NOMO-1 treated with dmso at 0.1 percent for 144 hours (cell line): ENCODE data around the gene MEIOSIN.
A peak's percentile ranks its signal among the peaks of the same experiment; 100 is the strongest.

Source experiments
- DNase-seq: peaks from one replicate; lab custom pipeline; 2025; ENCODE audit not compliant: unreplicated experiment; lab: John Stamatoyannopoulos, UW

The MEIOSIN gene

GRCh38 chr19:45779231-45780145, 46.2 kb downstream of the MEIOSIN start:
- peak; percentile 48 for DNase-seq

DNA sequence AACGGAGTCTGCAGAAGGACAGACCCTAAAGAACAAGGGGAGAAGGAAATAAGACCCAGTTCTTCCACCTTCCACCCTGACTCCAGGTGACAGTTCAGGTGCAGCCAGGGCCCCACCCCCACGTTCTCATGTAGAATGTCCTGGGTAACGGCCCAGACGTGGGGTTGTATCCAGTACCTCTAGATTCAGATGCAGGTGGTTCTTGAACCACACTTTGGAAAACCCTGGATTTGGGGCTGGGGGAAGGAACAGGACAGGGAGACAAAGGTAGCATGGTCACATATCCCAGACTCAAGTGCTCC, 46.9 kb downstream of the MEIOSIN start:
- no peak for DNase-seq

GRCh38 chr19:45780448-45781213, 47.4 kb downstream of the MEIOSIN start:
- DNase-seq: no peak

- no peak for DNase-seq
Observed at GRCh38 chr19:45781214-45782161, 48.2 kb downstream of the MEIOSIN start.

- no peak for DNase-seq
Observed at GRCh38 chr19:45782162-45782691, 49.0 kb downstream of the MEIOSIN start, which contains the start of gene DMPK. DMPK (minus strand) TSS chr19:45782490; CDS start chr19:45782352, 138 bp downstream.

DNA sequence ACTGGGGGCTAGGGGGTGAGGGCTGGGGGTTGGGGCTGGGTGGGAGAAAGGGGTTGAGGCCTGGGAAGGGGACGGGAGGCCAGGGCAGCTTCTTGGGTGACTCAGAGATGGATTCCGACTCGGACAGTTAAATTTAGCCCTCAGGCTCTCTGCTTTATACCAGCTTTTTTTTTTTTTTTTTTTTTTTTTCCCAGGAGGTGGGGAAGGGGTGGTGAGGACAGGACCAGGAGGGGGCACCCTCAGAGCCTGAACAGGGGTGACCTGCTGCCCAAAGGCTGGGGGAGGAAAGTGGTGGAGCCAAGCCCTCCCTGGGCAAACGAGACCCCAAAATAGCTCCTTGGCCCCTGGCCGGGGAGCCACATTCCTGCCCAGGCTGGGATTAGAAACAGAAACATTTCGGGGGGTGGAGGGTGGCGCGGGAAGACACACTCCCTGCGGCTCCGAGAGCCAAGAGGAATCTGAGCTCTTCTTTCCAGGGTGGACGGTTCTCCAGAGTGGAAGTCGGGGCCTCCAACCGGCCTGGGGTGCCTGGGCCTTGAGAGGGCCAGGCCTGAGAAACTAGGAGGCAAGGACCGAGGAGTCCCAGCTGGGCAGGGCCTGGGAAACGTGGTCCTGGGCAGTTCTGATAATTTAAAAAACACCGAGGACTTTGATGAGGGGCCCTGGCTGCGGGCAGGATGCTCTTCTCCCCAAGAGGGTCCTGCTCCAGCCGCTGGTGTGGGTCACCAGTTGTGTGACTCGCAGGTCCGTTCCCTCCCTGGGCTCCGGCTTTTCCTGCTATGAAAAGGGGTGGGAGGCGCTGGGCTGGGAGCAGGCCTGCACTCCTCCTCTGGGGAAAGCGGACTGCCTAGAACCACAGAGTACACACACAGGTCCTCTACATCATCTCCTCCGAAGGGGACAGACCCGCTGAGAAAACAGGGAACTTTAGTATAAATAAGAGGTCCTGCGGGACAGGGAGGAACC, 49.9 kb downstream of the MEIOSIN start:
- DNase-seq: no peak

DNA sequence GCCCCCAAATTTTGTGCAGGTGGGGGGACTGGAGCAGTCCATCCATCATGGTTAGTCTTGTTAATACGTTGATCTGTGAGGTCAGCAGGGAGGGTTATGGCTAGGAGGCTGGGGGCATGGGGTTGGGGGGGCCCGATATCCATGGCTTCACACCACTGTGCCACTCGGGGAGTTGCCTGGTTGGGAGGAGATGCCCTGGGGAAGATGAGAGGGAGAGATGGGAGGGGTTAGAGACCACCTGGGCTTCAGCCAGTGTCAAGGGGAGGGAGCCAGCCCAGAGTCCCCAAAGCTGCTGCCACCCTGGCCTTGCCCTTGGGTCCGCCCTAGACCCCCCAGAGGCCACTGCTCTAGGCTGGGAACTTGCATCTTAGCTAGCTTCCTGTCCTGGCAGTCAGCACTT, 50.9 kb downstream of the MEIOSIN start:
- DNase-seq: no peak

GRCh38 chr19:45785097-45785496, 51.9 kb downstream of the MEIOSIN start:
- no peak for DNase-seq

DNA sequence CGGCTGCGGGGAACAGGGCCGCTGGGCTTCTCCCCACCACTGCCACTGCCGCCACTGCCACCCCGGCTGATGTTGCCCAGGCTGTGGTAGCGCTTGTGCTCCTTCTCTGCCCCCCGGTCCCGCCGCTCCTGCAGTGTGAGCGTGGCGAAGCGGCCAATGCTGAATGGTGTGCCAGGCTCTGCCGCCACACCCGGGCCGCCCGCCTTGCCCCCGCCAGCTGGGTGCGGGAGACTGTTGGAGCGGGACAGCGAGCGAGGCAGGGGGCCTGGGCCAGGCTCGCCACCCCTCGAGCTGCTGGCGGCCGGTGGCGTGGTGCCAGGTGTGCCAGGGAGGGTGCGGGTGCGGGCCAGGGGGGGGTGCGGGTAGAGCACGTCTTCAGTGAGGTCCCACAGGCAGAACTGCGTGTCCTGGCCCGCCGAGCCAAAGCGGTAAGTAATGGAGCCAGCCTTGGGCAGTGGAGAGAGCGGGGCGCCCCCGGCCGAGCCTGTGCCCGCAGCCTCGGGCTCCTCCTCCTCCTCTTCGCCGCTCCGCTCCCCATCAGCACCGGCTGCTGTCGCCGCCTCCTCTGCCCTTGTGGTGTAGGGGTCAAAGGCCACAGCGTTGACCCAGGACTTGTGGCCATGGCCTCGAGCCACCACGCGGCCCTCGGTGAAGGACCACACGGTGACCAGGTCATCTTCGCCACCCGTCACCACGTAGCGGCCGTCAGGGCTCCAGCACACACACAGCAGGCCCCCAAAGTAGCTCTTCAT, 52.7 kb downstream of the MEIOSIN start:
- no peak for DNase-seq

GRCh38 chr19:45786533-45786894, 53.3 kb downstream of the MEIOSIN start:
- no peak for DNase-seq

- no peak for DNase-seq
Observed at GRCh38 chr19:45789035-45789786, 56.0 kb downstream of the MEIOSIN start.

- DNase-seq: peak; percentile 93
Observed at GRCh38 chr19:45790942-45791341, 57.7 kb downstream of the MEIOSIN start.

DNA sequence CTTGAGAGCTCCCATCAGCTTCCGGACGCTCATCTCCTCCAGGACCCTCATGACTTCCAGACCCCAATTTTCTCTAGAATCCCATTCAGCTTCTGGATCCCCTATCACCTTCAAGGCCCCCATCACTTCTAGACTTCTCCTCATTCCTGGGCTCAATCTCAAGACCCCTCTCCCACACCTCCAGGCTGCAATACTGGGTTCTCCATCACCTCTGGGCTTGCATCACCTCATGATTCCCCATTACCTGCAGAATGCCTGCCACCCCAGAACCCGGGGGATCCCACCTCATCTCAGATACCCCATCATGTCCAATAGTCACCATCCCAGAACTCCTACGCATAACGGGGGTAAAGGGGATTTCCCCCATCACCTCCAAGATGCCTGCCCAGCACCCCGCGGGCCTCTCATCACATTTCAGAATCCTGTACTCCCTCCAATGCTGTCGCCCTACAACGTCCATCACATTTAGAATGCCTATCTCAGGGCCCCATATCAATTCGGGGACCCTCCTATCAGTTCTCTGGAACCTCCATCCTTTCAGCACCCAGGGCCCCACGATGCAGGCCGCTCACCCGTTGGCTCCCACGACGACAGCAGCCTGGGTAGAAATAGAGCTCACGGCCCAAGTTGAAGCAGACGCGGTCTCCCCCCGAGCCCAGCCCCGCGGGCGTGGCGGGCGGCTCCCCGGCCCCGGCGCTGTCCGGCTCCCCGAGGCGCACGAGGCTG, 58.7 kb downstream of the MEIOSIN start:
- no peak for DNase-seq

- DNase-seq: peak; percentile 95
Observed at GRCh38 chr19:45792470-45793177, 59.4 kb downstream of the MEIOSIN start, which contains the start of gene DMWD. DMWD (minus strand) TSS chr19:45792845; CDS start chr19:45792756, 89 bp downstream.

DNA sequence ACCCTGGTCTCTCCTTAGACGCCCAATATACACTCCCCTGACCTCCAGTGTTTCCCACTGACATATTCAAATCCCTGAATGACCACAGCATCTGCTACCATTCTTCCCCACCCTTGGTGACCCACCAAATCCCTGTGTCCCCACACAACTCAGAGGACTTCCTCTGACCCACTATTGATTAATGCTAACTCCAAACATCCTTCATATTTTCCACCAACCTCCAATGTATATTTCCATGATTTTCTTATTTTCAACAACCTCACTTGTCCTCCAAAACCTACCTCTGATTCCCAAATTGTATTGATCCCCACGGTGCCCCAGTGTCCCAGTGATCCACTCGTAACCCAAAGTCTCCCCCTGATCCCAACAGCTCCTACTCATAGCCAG, 59.9 kb downstream of the MEIOSIN start:
- no peak for DNase-seq

DNA sequence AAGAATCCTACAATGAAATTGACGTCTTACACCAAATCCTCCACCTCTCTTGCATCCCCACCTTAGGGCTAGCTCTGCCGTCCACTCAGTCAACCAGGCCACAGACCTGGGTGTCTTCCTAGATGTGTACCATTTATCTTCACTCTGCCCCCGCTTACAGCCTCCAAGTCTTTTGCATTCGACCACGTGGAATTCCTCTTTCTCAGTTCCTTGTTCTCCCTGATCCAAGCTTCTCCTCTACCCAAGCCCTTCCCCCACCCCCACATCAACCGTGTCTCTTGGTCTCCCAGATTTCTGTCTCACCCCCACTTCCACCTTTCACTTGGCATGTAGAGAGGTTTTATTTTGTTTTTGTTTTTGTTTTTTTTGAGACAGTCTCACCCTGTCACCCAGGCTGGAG, 60.6 kb downstream of the MEIOSIN start:
- DNase-seq: no peak

DNA sequence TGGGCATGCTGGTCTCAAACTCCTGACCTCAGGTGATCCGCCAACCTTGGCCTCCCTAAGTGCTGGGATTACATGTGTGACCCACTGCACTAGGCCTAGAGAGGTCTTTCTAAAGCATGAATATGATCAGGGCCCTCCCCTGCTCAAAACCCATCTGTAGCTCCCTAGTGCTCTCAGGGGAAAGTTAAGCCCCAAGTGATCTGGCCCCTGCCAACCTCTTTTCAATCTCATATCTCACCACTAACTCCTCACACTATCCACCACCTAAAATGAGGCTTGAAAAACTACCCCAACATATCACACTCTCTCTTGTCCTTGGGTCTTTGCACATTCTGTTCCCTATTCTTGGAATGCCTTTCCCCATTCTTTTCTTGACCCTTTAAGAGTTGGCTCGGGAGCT, 61.4 kb downstream of the MEIOSIN start:
- DNase-seq: no peak
